Measurements from ENCODE around the gene NTNG1.

GRCh38 chr1:107184888-107185287, 44.0 kb downstream of the NTNG1 start:
- TF ChIP-seq CTCF (IDR thresholded peaks at IDR 0.05) (no peak), POLR2A (IDR thresholded peaks at IDR 0.05) (no peak)
